Activated CD4-positive, alpha-beta T cell treated with anti-CD3 and anti-CD28 coated beads, Interleukin-2, amount 10 ng/mL, durations not matched to agents 7 days and 5 days (primary cell): Measurements from ENCODE around the gene YKT6. TPM values are rescaled to one million over a fixed set of nuclear protein-coding genes. Genes with fewer than 3 reads are reported as not detected.

Experiments
- CTCF ChIA-PET: fragments of 350-600 bp; sonication (Branson Sonifier 250); formaldehyde crosslinking; loops from one replicate; lab custom pipeline; 2021; ENCODE audit warnings: antibody characterized with exemption; lab: Charles Lee
- POLR2A ChIA-PET: fragments of 350-600 bp; sonication (Branson Sonifier 250); formaldehyde crosslinking; loops from one replicate; lab custom pipeline; 2021; ENCODE audit warnings: antibody characterized with exemption; lab: Charles Lee
- DNase-seq: peaks from one replicate; pipeline ENCODE4 v3.0.0-alpha.2; 2020
- H3K27ac Mint-ChIP-seq: one replicate; pipeline ENCODE4 v1.8.0; 2021; ENCODE audit warnings: mild to moderate bottlenecking, moderate library complexity, mixed read lengths
- H3K27me3 Mint-ChIP-seq: one replicate; pipeline ENCODE4 v1.8.0; 2021; ENCODE audit warnings: mixed read lengths
- H3K36me3 Mint-ChIP-seq: one replicate; pipeline ENCODE4 v1.8.0; 2021; ENCODE audit warnings: low read depth, mixed read lengths
- H3K4me1 Mint-ChIP-seq: one replicate; pipeline ENCODE4 v1.8.0; 2021; ENCODE audit warnings: mixed read lengths
- H3K4me3 Mint-ChIP-seq: one replicate; pipeline ENCODE4 v1.8.0; 2021; ENCODE audit warnings: mild to moderate bottlenecking, moderate library complexity, mixed read lengths
- H3K9me3 Mint-ChIP-seq: one replicate; pipeline ENCODE4 v1.8.0; 2021; ENCODE audit warnings: mixed read lengths
- total RNA-seq, 2 experiments: library from RNA; stranded (reverse); gene quantifications; one replicate each; pipeline ENCODE4 v1.2.3, GENCODE V29; 2021

The YKT6 gene
- total RNA-seq, 2 experiments from 2014 or later, result 62.6 to 63.3 TPM

- no peaks in the 10 kb centered on the region for H3K9me3 Mint-ChIP-seq
- H3K36me3 Mint-ChIP-seq, result peaks cover 5% of the 10 kb centered on the region
- no peak overlapping the region for H3K4me3 Mint-ChIP-seq
- DNase-seq, result no peak
- H3K27me3 Mint-ChIP-seq, result no peaks in the 10 kb centered on the region
- H3K4me1 Mint-ChIP-seq, result no peaks in the 10 kb centered on the region
- no peak overlapping the region for H3K27ac Mint-ChIP-seq
- POLR2A ChIA-PET, result no interaction called here
- CTCF ChIA-PET, result interaction anchor here (0.6 to 1.6 kb wide), 2 partner anchors 22 to 347 kb away, joined by 3 to 5 read pairs; no protein-coding TSS in a partner anchor
Measured at GRCh38 chr7:44218418-44219201, 17.8 kb downstream of the YKT6 start.

- no peak for DNase-seq
- H3K9me3 Mint-ChIP-seq, result no peaks in the 10 kb centered on the region
- peaks cover under 1% of the 10 kb centered on the region for H3K36me3 Mint-ChIP-seq
- H3K4me3 Mint-ChIP-seq, result no peak overlapping the region
- ChIA-PET POLR2A (no interaction called here), CTCF (interaction anchor here (0.6 to 1.6 kb wide), 2 partner anchors 21 to 346 kb away, joined by 3 to 5 read pairs; no protein-coding TSS in a partner anchor)
- H3K4me1 Mint-ChIP-seq, result no peaks in the 10 kb centered on the region
- H3K27ac Mint-ChIP-seq, result no peak overlapping the region
- no peaks in the 10 kb centered on the region for H3K27me3 Mint-ChIP-seq
Measured at GRCh38 chr7:44219371-44220045, 18.7 kb downstream of the YKT6 start.

- POLR2A ChIA-PET, result no interaction called here
- H3K4me3 Mint-ChIP-seq, result no peak overlapping the region
- no peaks in the 10 kb centered on the region for H3K4me1 Mint-ChIP-seq
- no peak overlapping the region for H3K27ac Mint-ChIP-seq
- no peaks in the 10 kb centered on the region for H3K27me3 Mint-ChIP-seq
- no peaks in the 10 kb centered on the region for H3K9me3 Mint-ChIP-seq
- CTCF ChIA-PET, result no interaction called here
- DNase-seq, result no peak
- no peaks in the 10 kb centered on the region for H3K36me3 Mint-ChIP-seq
Measured at GRCh38 chr7:44220046-44220357, 19.2 kb downstream of the YKT6 start.

DNA sequence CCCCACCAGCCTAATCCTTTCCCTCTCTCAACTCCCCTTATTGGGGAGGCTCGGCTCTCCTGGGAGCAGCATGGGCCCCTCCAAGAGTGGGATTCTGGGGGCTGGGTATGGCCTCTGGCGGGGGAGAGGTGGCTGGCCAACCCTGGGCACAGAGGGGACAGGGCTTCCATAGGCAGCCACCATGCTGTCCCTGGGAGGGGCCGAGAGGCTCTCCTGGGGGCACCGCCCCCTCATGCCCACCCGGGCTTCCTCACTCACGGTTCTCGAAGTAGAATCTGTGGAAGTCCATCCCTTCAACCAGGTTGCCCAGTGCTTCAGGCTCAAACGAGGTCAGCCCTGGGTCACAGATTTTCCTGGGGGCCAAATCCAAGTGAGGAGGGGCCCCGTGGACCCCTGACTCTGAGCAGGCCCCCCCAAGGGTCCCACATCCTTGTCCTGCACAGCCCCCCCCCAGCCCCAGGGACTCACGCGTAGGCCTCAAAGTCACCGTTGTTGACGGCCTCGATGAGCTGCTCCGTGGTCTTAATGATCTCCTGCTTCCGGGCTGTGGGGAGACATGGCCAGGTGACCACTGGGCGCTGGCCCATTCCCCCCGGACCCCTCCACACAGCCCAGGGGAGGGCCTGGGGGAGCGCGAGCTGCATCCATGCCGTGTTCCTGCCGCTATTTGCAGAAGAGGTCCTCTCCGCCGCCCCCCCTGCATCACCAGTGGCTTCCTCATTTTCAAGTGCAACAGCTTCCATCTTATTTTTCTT, 19.8 kb downstream of the YKT6 start:
- no peaks in the 10 kb centered on the region for H3K36me3 Mint-ChIP-seq
- H3K9me3 Mint-ChIP-seq, result no peaks in the 10 kb centered on the region
- H3K27me3 Mint-ChIP-seq, result no peaks in the 10 kb centered on the region
- DNase-seq, result no peak
- H3K27ac Mint-ChIP-seq, result no peak overlapping the region
- H3K4me1 Mint-ChIP-seq, result no peaks in the 10 kb centered on the region
- H3K4me3 Mint-ChIP-seq, result no peak overlapping the region
- CTCF ChIA-PET, result no interaction called here
- POLR2A ChIA-PET, result no interaction called here

GRCh38 chr7:44221231-44221791, 20.5 kb downstream of the YKT6 start:
- Mint-ChIP-seq H3K4me3 (no peak overlapping the region), H3K9me3 (no peaks in the 10 kb centered on the region), H3K27me3 (no peaks in the 10 kb centered on the region), H3K36me3 (no peaks in the 10 kb centered on the region), H3K4me1 (no peaks in the 10 kb centered on the region), H3K27ac (no peak overlapping the region)
- CTCF ChIA-PET, result no interaction called here
- no peak for DNase-seq
- POLR2A ChIA-PET, result no interaction called here

- Mint-ChIP-seq H3K27me3 (no peaks in the 10 kb centered on the region), H3K9me3 (no peaks in the 10 kb centered on the region), H3K4me1 (no peaks in the 10 kb centered on the region), H3K27ac (no peak overlapping the region), H3K36me3 (no peaks in the 10 kb centered on the region), H3K4me3 (no peak overlapping the region)
- ChIA-PET CTCF (interaction anchor here (0.7 to 1.8 kb wide), 2 partner anchors 19 to 36 kb away, joined by 3 to 4 read pairs; no protein-coding TSS in a partner anchor), POLR2A (no interaction called here)
- DNase-seq, result no peak
Measured at GRCh38 chr7:44222074-44222473, 21.3 kb downstream of the YKT6 start.

- H3K9me3 Mint-ChIP-seq, result no peaks in the 10 kb centered on the region
- no peaks in the 10 kb centered on the region for H3K27me3 Mint-ChIP-seq
- no peaks in the 10 kb centered on the region for H3K36me3 Mint-ChIP-seq
- no peak overlapping the region for H3K4me3 Mint-ChIP-seq
- POLR2A ChIA-PET, result no interaction called here
- H3K27ac Mint-ChIP-seq, result no peak overlapping the region
- H3K4me1 Mint-ChIP-seq, result no peaks in the 10 kb centered on the region
- CTCF ChIA-PET, result interaction anchor here (0.7 to 2.0 kb wide), 3 partner anchors 14 to 35 kb away, joined by 3 to 5 read pairs (median 4); no protein-coding TSS in a partner anchor
- DNase-seq, result no peak
Measured at GRCh38 chr7:44222776-44223261, 22.0 kb downstream of the YKT6 start.

DNA sequence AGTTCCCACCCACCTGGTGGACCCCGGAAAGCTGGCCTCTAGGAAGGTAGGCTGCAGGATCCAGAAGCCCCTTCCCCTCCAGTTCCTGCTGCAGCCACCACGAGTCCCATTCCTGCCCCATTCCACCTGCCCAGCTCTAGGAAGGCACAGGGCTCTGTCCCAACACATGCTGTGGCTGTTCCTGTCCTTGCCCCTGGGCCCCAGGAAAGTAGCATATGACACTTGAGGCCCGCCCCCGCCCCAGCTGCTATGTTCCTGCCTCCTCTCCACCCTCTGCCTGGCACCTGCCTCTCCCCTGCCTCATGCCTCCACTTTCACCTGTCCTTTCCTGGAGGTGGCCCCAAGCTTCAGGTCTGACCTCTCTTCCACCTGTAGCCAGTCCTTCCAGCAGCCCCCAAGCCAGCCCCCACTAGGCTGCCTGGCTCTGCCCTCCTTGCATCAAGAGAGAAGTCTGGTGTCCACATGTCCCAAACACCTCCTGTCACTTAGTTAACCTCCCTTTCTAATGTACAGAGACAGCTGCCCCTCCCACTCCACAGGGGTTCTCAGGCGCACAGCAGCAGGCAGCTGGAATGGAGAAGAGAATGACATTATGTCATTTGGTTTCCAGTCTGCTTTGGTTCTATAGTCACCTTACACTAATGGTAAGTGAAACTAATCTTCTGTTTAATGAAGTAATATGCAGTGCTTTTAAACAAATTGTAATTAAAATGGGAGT, 22.7 kb downstream of the YKT6 start:
- no peak for DNase-seq
- ChIA-PET CTCF (interaction anchor here (0.7 to 2.0 kb wide), 5 partner anchors 14 to 341 kb away, joined by 3 to 5 read pairs (median 4); no protein-coding TSS in a partner anchor), POLR2A (no interaction called here)
- Mint-ChIP-seq H3K4me3 (no peak overlapping the region), H3K9me3 (no peaks in the 10 kb centered on the region), H3K36me3 (no peaks in the 10 kb centered on the region), H3K4me1 (no peaks in the 10 kb centered on the region), H3K27me3 (no peaks in the 10 kb centered on the region), H3K27ac (no peak overlapping the region)

DNA sequence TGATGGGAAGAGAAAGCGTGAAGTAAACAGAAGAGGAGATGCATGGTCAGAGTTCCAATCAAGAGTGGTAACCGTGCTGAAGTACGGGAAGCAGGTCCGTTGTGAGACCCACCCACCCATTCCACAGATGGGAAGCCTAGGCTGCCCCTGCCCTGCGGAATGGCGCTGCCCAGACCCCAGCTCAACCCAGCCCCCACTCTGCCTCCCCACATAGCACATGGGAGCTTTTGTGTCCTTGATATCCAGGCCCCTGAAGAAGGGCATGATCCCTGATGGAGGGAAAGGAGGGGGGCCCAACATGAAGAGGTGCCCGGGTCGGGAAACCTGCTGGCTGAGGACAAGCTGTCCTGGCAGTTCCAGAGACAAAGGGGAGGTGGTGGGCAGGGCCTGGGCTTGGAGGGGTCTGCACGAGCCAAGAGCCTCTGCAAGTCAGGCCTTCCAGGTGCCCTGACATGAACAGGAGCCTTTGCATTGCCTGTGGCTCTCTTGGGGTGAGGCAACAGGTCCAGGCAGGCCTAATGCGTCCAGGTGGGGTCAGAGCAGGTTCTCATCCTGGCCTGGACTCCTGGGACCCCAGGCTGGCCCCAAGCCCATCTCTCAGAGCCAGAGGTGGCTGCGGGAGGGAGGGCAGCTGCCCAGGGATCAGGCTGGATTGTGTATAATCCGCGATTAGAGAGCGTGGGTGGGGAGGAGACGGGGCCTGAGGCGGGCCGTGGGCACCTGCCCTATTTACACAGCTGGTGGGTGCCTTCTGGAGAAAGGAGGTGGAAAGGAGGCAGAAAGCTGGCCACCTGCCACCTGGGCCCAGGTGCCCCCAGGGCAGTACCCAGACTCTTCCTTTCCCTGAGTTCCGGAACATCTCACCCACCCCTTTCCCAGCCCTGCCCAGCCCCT, 23.5 kb downstream of the YKT6 start:
- Mint-ChIP-seq H3K4me1 (no peaks in the 10 kb centered on the region), H3K27ac (no peak overlapping the region), H3K27me3 (no peaks in the 10 kb centered on the region), H3K4me3 (no peak overlapping the region), H3K9me3 (no peaks in the 10 kb centered on the region), H3K36me3 (no peaks in the 10 kb centered on the region)
- no peak for DNase-seq
- CTCF ChIA-PET, result interaction anchor here (0.7 to 2.0 kb wide), 4 partner anchors 13 to 340 kb away, joined by 3 to 5 read pairs (median 4); no protein-coding TSS in a partner anchor
- POLR2A ChIA-PET, result no interaction called here

DNA sequence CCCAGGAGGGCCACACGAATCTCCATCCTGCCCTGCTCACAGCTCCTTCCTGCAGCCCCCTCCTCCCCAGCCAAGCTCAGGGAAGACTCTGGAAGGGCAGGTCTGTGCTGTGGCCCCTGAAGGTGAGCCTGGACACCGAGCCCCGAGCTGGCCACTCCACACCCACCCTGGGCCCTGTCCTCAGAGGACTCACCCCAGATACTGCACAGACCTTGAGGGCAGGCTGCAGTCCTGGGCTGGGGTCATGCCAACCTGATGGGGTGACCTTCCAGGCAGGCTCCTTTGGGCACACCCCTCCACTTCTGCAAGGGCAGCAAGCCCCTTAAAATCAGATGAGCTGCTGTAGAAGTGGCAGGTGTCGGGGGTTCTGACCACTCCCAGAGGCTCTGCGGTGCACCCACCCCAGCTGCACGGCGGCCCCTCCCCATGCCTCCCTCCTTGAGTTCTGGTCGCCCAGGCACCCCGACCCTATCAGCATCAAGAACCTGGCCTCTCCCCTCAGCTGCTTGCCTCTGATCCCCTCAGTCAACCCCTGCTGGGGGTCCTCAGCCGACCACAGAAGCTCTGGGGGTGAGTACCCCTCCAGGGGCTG, 24.3 kb downstream of the YKT6 start:
- no peak overlapping the region for H3K4me3 Mint-ChIP-seq
- no peak overlapping the region for H3K27ac Mint-ChIP-seq
- H3K4me1 Mint-ChIP-seq, result no peaks in the 10 kb centered on the region
- no peaks in the 10 kb centered on the region for H3K9me3 Mint-ChIP-seq
- DNase-seq, result no peak
- ChIA-PET POLR2A (no interaction called here), CTCF (interaction anchor here (1.1 to 2.0 kb wide), 2 partner anchors 12 to 17 kb away, joined by 3 to 5 read pairs; no protein-coding TSS in a partner anchor)
- no peaks in the 10 kb centered on the region for H3K27me3 Mint-ChIP-seq
- no peaks in the 10 kb centered on the region for H3K36me3 Mint-ChIP-seq
